ENCODE measurements around the gene SLC4A2. TPM values are rescaled to one million over a fixed set of nuclear protein-coding genes. Genes with fewer than 3 reads are reported as not detected.

SLC4A2 gene
- total and polyA plus RNA-seq, 5 donors from 2014 or later = 11.6 to 71.7 (median 13.0) TPM

GRCh38 chr7:151085691-151086620 is 26.6 kb downstream of the SLC4A2 start, which contains the start of gene AGAP3:
Gene AGAP3 (plus strand): TSS chr7:151086475. CDS start chr7:151086742, 267 bp downstream.
- Mint-ChIP-seq H3K36me3 (no peaks in the 10 kb centered on the region), H3K4me3 (peak within 1 kb of the TSS; percentile 87 to 92 (median 89)), H3K4me1 (peaks cover 4 to 57% (median 22%) of the 10 kb centered on the region in 4 donors), H3K27ac (peak within 1 kb of the TSS; percentile 87 to 93 (median 91)), H3K27me3 (peaks cover 32% of the 10 kb centered on the region), H3K9me3 (peaks cover 0 to 3% (median 0%) of the 10 kb centered on the region in 7 donors)
- Histone ChIP-seq H3K27ac (ENCODE audit: insufficient read depth, low read length, poor library complexity, severe bottlenecking) (peak within 1 kb of the TSS; percentile 14), H3K9me3 (ENCODE audit: control insufficient read depth in 2 of 2, low read length in 2 of 2) (no peaks in the 10 kb centered on the region), H3K36me3 (ENCODE audit: control insufficient read depth, insufficient read depth, low read length) (no peaks in the 10 kb centered on the region), H3K4me3 (ENCODE audit: low read depth, low read length) (peak within 1 kb of the TSS; percentile 19), H3K4me1 (ENCODE audit: control insufficient read depth, insufficient read depth, low read length, poor library complexity, severe bottlenecking) (peaks cover 49% of the 10 kb centered on the region), H3K27me3 (ENCODE audit: control insufficient read depth, insufficient read depth, low read length) (peaks cover 10% of the 10 kb centered on the region)
- peak; percentile 30 to 59 (median 44) for DNase-seq
- no peak for ATAC-seq (ENCODE audit: low read depth in 2 of 2)

DNA sequence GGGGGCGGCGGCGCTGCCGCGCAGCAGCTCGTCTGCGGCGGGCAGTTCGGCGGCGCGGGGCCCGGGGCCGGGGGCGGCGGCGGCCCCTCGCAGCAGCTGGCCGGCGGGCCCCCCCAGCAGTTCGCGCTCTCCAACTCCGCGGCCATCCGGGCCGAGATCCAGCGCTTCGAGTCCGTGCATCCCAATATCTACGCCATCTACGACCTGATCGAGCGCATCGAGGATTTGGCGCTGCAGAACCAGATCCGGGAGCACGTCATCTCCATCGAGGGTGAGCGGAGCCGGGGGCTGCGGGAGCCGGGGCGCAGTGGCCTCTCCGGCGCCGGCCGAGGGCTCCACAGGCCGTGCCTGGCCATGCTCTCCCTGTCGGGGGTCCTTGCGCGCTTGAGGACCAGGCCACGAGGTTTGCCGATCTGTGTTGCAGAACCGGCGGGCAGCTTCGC is 27.4 kb downstream of the SLC4A2 start:
- Mint-ChIP-seq H3K4me1 (peaks cover 4 to 64% (median 22%) of the 10 kb centered on the region in 4 donors), H3K27me3 (peaks cover 32% of the 10 kb centered on the region), H3K4me3 (peak overlapping the region; percentile 80 to 92 (median 89)), H3K27ac (peak overlapping the region in 2 of 3 donors; percentile 85 to 91), H3K9me3 (peaks cover 0 to 3% (median 0%) of the 10 kb centered on the region in 7 donors), H3K36me3 (no peaks in the 10 kb centered on the region)
- Histone ChIP-seq H3K9me3 (ENCODE audit: control insufficient read depth in 2 of 2, low read length in 2 of 2) (no peaks in the 10 kb centered on the region), H3K27ac (ENCODE audit: insufficient read depth, low read length, poor library complexity, severe bottlenecking) (no peak overlapping the region), H3K27me3 (ENCODE audit: control insufficient read depth, insufficient read depth, low read length) (peaks cover 10% of the 10 kb centered on the region), H3K4me3 (ENCODE audit: low read depth, low read length) (peak overlapping the region; percentile 19), H3K4me1 (ENCODE audit: control insufficient read depth, insufficient read depth, low read length, poor library complexity, severe bottlenecking) (peaks cover 41% of the 10 kb centered on the region), H3K36me3 (ENCODE audit: control insufficient read depth, insufficient read depth, low read length) (no peaks in the 10 kb centered on the region)
- DNase-seq (peak in 2 of 3 donors; percentile 26 to 50), ATAC-seq (ENCODE audit: low read depth in 2 of 2) (no peak)

DNA sequence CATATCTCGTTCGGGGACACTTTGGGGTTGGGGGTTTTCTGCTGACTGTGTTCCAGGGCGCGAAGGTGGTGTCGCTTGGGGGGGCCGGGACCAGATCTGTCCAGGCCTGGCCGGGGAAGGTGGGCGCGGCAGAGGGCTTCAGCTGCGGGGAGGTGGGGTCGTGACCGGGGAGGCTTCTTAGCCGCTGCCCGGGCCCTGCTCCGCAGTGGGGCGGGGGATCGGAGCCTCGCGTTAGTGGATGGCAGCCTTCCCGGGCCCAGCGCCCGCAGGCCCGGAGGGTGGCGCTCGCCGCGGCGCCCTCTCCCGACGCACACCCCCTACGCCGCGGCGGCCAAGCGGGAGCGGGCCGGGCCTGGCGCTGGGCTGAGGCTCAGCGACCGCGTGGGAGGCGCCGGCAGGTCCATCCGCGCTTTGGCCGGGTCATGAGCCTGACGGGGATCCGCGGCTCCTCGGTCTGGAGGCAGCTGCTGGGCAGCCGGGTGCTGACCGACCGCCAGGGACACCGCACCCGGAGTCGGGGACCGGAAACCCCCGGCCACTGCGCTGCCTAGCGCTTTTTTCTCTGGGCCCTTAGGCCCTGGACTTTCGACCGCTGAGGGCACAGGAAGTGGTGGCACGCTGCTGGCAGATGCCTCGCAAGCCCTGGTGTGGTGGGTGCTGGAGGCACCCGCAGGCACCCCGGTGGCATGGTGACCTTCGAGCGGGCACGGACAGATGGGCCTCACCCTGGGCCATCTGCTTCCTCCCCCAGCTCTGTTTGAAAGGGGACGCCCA is 28.0 kb downstream of the SLC4A2 start:
- H3K36me3 ChIP-seq (ENCODE audit: control insufficient read depth, insufficient read depth, low read length) = no peaks in the 10 kb centered on the region
- H3K4me3 Mint-ChIP-seq = peak overlapping the region; percentile 80 to 92 (median 89)
- peaks cover 35% of the 10 kb centered on the region for H3K4me1 ChIP-seq (ENCODE audit: control insufficient read depth, insufficient read depth, low read length, poor library complexity, severe bottlenecking)
- peak overlapping the region in 2 of 3 donors; percentile 85 to 91 for H3K27ac Mint-ChIP-seq
- H3K9me3 Mint-ChIP-seq = peaks cover 0 to 3% (median 0%) of the 10 kb centered on the region in 7 donors
- peaks cover 10% of the 10 kb centered on the region for H3K27me3 ChIP-seq (ENCODE audit: control insufficient read depth, insufficient read depth, low read length)
- peak overlapping the region; percentile 19 for H3K4me3 ChIP-seq (ENCODE audit: low read depth, low read length)
- peaks cover 4 to 60% (median 21%) of the 10 kb centered on the region in 4 donors for H3K4me1 Mint-ChIP-seq
- no peaks in the 10 kb centered on the region for H3K9me3 ChIP-seq (ENCODE audit: control insufficient read depth in 2 of 2, low read length in 2 of 2)
- H3K27ac ChIP-seq (ENCODE audit: insufficient read depth, low read length, poor library complexity, severe bottlenecking) = peak overlapping the region; percentile 23
- DNase-seq (peak in 1 of 3 donors; percentile 44), ATAC-seq (ENCODE audit: low read depth in 2 of 2) (no peak)
- H3K27me3 Mint-ChIP-seq = peaks cover 32% of the 10 kb centered on the region
- no peaks in the 10 kb centered on the region for H3K36me3 Mint-ChIP-seq

- H3K9me3 Mint-ChIP-seq = peaks cover 0 to 3% (median 0%) of the 10 kb centered on the region in 7 donors
- Histone ChIP-seq H3K9me3 (ENCODE audit: control insufficient read depth in 2 of 2, low read length in 2 of 2) (no peaks in the 10 kb centered on the region), H3K36me3 (ENCODE audit: control insufficient read depth, insufficient read depth, low read length) (no peaks in the 10 kb centered on the region), H3K27me3 (ENCODE audit: control insufficient read depth, insufficient read depth, low read length) (peaks cover 10% of the 10 kb centered on the region), H3K4me1 (ENCODE audit: control insufficient read depth, insufficient read depth, low read length, poor library complexity, severe bottlenecking) (peaks cover 28% of the 10 kb centered on the region), H3K4me3 (ENCODE audit: low read depth, low read length) (peak overlapping the region; percentile 7), H3K27ac (ENCODE audit: insufficient read depth, low read length, poor library complexity, severe bottlenecking) (no peak overlapping the region)
- H3K4me3 Mint-ChIP-seq = peak overlapping the region; percentile 43 to 75 (median 59)
- H3K4me1 Mint-ChIP-seq = peaks cover 4 to 53% (median 17%) of the 10 kb centered on the region in 4 donors
- no peak for DNase-seq
- no peaks in the 10 kb centered on the region for H3K36me3 Mint-ChIP-seq
- H3K27ac Mint-ChIP-seq = peak overlapping the region in 1 of 3 donors; percentile 71
- H3K27me3 Mint-ChIP-seq = peaks cover 36% of the 10 kb centered on the region
- ATAC-seq (ENCODE audit: low read depth in 2 of 2) = no peak
These were observed 28.8 kb downstream of the SLC4A2 start for GRCh38 chr7:151088019-151088855.

DNA sequence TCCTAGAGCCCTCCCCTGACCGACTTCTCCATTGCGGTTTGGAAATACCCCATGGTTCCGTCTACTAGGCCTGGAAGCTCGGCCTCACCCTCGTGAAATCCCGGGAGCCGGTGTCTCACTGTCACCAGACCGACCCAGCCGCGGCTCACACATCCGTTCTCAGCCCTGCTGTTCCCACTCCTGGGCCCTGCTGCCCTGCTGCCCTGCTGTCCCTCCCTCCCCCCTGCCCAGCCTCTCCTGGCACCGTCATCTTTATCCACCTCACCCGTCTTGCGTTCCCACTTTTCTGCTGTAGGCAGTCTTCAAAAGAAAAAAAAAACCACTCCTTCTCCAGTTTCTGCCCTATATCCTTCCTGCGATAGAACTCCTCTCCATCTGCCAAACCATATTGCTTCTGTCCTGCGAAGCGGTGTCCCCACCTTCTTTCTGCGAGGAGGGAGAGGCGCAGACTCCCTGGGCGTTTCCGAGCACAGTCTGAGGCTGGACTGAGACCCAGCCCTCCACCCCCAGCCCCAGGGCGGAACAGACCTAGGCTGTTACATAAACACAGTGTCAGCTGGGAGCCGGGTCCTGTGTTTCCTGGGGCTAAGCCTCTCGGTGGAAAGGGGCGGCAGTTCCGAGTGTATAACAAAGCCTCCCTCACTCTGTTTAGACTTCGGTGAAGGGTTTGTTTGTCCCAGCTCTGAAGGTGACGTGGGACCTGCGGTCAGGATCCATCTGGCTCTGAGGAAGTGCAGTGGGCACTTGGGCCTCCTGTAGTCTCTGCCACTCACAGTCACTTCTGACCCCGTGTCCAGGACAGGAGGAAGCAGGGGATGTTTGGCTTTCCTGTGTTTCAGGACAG is 29.7 kb downstream of the SLC4A2 start:
- H3K9me3 ChIP-seq (ENCODE audit: control insufficient read depth in 2 of 2, low read length in 2 of 2) = no peaks in the 10 kb centered on the region
- ATAC-seq (ENCODE audit: low read depth in 2 of 2) (peak in 1 of 2 donors; percentile 25), DNase-seq (no peak)
- Mint-ChIP-seq H3K27ac (peak overlapping the region in 1 of 3 donors; percentile 72), H3K9me3 (peaks cover 0 to 3% (median 0%) of the 10 kb centered on the region in 7 donors), H3K27me3 (peaks cover 41% of the 10 kb centered on the region), H3K36me3 (no peaks in the 10 kb centered on the region), H3K4me1 (peaks cover 4 to 47% (median 14%) of the 10 kb centered on the region in 4 donors), H3K4me3 (peak overlapping the region; percentile 61 to 88 (median 84))
- H3K27ac ChIP-seq (ENCODE audit: insufficient read depth, low read length, poor library complexity, severe bottlenecking) = no peak overlapping the region
- no peak overlapping the region for H3K4me3 ChIP-seq (ENCODE audit: low read depth, low read length)
- H3K27me3 ChIP-seq (ENCODE audit: control insufficient read depth, insufficient read depth, low read length) = peaks cover 10% of the 10 kb centered on the region
- H3K36me3 ChIP-seq (ENCODE audit: control insufficient read depth, insufficient read depth, low read length) = no peaks in the 10 kb centered on the region
- peaks cover 21% of the 10 kb centered on the region for H3K4me1 ChIP-seq (ENCODE audit: control insufficient read depth, insufficient read depth, low read length, poor library complexity, severe bottlenecking)

DNA sequence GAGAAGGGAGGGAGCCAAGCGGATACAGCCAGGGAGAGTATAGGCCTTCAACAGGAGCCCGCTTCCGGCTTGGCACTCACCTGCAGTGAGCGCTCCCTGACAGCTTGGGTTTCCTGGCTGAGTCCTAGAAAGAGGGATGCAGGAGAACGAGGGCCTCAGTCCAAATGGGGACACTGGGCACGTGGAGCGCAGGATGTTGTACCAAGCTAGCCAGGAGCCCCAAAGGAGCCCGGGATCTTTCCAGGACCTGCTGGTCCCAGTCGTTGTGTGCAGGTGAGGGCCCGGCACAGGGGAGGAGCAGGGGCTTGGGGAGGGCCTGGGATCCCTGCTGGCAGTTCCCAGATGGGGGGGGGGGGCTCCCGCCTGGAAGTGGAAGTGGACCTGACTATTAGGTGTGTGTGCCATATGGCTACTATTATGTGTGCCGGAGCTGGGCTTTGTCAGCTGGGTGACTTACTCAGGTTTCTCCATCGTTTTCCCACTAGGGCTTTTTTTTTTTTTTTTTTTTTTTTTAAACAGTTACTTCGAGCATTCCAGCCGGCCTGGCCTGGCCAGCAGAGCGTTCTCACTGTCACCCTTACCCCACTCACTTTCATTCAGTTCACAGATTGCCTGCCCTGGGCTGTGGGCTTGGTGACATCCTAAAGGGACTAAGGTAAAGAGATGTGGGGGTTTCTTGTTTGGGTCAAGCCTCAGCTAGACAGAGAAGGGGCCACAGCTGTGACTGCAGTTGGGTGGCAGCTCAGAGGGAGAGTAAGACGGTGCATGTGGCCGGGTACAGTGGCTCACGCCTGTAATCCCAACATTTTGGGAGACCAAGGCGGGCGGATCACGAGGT is 30.7 kb downstream of the SLC4A2 start:
- H3K36me3 ChIP-seq (ENCODE audit: control insufficient read depth, insufficient read depth, low read length) = no peaks in the 10 kb centered on the region
- H3K4me3 ChIP-seq (ENCODE audit: low read depth, low read length) = no peak overlapping the region
- Mint-ChIP-seq H3K4me1 (peaks cover 0 to 42% (median 8%) of the 10 kb centered on the region in 4 donors), H3K4me3 (peak overlapping the region in 1 of 4 donors; percentile 79), H3K9me3 (peaks cover 0 to 2% (median 0%) of the 10 kb centered on the region in 7 donors), H3K27me3 (peaks cover 36% of the 10 kb centered on the region), H3K27ac (no peak overlapping the region), H3K36me3 (no peaks in the 10 kb centered on the region)
- peaks cover 2% of the 10 kb centered on the region for H3K27me3 ChIP-seq (ENCODE audit: control insufficient read depth, insufficient read depth, low read length)
- no peak for ATAC-seq (ENCODE audit: low read depth in 2 of 2)
- no peak for DNase-seq
- peaks cover 21% of the 10 kb centered on the region for H3K4me1 ChIP-seq (ENCODE audit: control insufficient read depth, insufficient read depth, low read length, poor library complexity, severe bottlenecking)
- H3K27ac ChIP-seq (ENCODE audit: insufficient read depth, low read length, poor library complexity, severe bottlenecking) = no peak overlapping the region
- H3K9me3 ChIP-seq (ENCODE audit: control insufficient read depth in 2 of 2, low read length in 2 of 2) = no peaks in the 10 kb centered on the region
